Suprapubic skin (tissue), 4 donors: ENCODE results near the gene DRC7.

ENCODE experiments used
- CTCF ChIP-seq, 2 donors: fragments of 200-600 bp in 1 of 2; fragments of 450-650 bp in 1 of 2; sonication (generic) in 1 of 2; IDR thresholded peaks; one replicate each; pipeline ENCODE4 v1.5.1; 2016 to 2019; ENCODE audit warnings: antibody characterized with exemption in 2 of 2, mild to moderate bottlenecking in 1 of 2, moderate library complexity in 1 of 2
- EP300 ChIP-seq: sonication (generic); formaldehyde crosslinking; IDR thresholded peaks from one replicate; pipeline ENCODE4 v1.6.1; 2017; ENCODE audit warnings: antibody characterized with exemption
- POLR2A ChIP-seq, 2 donors: fragments of 450-650 bp; IDR thresholded peaks; one replicate each; pipeline ENCODE4 v1.6.1; 2017; ENCODE audit warnings: antibody characterized with exemption in 2 of 2, mild to moderate bottlenecking in 2 of 2, moderate library complexity in 2 of 2
- POLR2AphosphoS5 ChIP-seq, 3 donors: sonication (generic); formaldehyde crosslinking; IDR thresholded peaks; one replicate each; pipeline ENCODE4 v1.6.1; 2017; ENCODE audit warnings: antibody characterized with exemption in 3 of 3

GRCh38 chr16:57693550-57693949 is 1.1 kb upstream of the DRC7 start:
- no peak for TF ChIP-seq CTCF (IDR thresholded peaks at IDR 0.05)
- TF ChIP-seq POLR2A (IDR thresholded peaks at IDR 0.05) = no peak
- TF ChIP-seq POLR2AphosphoS5 (IDR thresholded peaks at IDR 0.05) = no peak
- TF ChIP-seq EP300 = no peak
